Left lobe of liver (tissue), 2 donors: ENCODE results near the gene EPAS1. TPM values are rescaled to one million over a fixed set of nuclear protein-coding genes. Genes with fewer than 3 reads are reported as not detected.

Source experiments
- ATAC-seq: fragments of 200-7000 bp; cut with Tn5 transposase; one replicate; pipeline ENCODE4 v1.9.1; 2020; ENCODE audit warnings: mild to moderate bottlenecking, moderate library complexity
- DNase-seq: peaks from one replicate; pipeline ENCODE4 v3.0.0-alpha.2; 2020; ENCODE audit warnings: low spot score
- total RNA-seq: library from RNA; stranded (reverse); gene quantifications from one replicate; pipeline ENCODE4 v1.2.1, GENCODE V29; 2021
- donor health status: DM: no; HTN: no; CAD: no; lungs with moderate emphysema.
- donor health status: DM: no; HTN: yes; CAD: no.

Gene EPAS1
- total RNA-seq, 1 donor from 2014 or later: 127 TPM

DNA sequence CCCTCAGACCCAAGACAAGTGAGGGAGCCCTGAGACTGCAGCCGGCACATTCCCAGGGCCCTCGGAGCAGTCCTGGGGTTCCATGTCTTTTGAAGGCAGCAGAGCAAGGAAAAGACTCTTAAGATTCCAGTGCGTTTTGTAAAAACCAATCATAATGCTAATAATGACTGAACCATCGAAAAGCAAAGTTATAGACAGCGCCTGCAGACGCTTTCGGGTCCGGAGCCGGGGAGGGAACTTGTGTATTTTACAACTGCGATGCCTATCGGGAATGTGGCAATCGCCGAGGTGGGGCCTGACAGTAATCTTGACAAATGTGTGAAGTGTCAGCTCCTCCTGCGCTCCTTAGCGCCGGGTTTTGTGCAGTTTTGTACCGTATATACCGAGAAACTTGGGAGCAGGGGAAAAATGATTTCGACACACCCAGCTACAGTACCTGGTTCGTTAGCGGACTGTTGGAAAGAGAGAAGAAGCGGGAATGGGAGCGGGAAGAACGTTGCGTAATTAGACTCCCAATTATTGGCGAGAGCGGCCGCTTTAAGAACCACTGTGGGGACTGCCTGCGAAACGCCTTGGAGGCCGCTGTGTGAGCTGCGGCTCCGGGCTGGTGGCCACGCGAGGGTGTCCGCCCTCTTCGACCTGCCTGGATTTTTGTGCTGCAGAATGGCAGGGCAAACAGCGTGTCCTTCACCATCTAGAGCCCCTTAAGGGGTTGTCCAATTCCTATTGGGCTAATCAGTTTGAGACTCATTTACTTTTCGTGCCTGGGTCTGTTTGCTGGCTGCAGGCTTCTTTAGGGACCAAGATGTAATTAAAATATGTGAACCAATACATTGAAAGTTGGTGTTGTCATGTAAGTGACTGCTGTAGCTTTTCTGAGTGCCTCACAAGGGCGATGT, 2.4 kb downstream of the EPAS1 start:
- DNase-seq (peak; percentile 86), ATAC-seq (peak; percentile 27)

DNA sequence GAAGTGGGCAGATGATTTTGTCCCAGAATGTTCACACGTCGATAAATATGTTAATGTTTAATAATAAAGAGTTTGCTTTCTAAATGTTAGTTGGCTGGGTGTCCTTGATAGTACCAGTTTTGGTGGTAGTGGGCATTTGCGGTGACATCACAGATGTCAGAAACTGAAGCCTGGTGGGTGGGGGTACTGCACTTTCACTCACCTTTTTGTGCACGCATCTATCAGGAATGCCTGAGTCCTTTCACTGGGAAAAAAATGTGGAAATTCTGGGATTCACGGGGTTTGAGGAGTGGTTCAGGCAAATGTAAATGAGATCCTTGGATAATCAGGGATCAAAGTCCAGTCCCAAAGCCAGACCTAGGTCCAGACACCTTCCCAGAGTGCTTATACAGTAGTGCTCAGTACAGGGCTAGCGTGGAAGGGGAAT, 3.2 kb downstream of the EPAS1 start:
- ATAC-seq: no peak
- no peak for DNase-seq

DNA sequence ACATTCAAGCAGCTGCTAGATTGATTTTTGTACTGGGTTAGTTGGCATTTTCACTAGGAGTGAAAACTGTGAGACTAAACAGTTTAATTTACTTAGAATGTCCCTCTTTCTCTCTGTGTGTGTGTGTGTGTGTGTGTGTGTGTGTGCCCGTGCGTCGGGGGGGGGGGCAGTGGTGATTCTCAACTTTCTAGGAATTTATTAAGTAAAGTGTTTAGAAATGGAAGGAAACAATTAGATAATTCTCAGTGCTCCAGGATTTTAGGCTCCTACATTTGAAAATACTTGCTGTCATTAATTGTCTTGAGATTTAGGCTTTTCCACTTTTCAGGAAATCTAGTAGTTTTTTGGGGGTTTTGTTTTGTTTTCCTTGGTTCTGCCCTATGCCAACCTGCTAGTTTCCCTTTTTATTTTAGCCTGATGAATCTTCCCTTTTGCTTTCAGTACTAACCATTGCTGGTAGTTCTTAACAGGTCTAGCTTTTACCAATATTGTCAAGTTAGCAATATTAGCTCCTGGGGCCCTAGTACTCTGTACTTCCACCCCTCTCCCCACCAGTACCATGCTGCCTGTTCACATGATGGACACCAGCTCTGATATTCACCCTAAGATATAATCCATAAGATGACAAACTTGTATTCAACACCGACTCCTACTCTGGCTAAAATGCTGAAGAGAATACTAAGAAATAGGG, 4.9 kb downstream of the EPAS1 start:
- DNase-seq (no peak), ATAC-seq (no peak)

DNA sequence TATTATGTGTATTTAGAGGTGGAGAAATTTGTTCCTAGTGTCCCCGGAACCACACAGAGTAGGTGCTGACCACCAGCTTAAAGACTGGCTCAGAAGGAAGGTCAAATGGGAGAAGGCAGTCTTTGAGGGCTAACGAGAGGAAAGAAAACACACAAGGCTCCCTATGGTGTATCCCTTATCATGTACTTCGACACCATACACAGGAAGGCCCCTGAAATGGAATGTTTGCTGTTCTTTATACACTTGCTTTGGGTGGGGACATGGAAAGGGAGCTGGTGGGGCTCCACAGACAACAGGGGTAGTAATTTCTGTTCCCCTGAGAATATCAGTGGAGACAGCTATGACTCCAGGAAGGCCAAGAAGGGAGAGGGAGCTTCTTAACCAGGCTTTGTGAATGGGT, 6.0 kb downstream of the EPAS1 start:
- no peak for ATAC-seq
- no peak for DNase-seq

DNA sequence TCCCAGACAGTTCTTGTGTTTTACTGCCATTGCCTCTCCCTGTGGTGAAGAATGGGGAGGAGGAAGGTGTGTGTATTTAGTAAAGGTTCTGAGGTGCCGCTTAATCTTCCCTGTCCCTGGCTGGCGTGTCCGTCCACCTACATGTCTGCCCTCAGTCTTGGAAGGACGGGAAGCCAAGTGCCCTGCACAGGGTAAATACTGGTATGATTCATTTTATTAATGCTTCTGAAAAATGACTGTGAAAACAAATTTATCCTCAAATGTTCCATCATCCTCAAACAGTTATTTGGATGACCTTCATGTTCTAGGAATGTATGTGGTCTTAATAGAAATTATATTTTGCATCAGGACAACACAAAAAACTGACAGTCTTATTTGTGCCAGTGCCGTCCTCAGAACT, 6.6 kb downstream of the EPAS1 start:
- DNase-seq (no peak), ATAC-seq (no peak)

DNA sequence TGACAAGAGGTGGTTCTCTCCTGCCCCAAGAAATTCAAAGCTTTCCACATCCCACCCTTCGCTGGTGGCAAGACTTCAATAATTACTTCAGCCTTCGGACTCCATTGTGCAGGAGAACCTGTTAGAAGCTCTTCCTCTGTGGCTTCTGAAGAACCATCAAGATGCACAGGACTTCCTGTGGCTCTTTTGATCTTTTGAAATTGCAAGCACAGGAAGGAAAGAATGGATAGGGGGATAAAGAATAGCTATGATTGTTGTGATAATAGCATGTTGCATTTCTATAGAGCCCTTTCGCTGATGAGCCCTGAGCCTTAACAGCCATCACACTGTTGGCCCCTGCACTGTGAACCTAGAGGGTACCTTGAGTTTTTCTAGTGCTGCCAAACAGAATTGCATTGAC, 7.4 kb downstream of the EPAS1 start:
- no peak for ATAC-seq
- no peak for DNase-seq

DNA sequence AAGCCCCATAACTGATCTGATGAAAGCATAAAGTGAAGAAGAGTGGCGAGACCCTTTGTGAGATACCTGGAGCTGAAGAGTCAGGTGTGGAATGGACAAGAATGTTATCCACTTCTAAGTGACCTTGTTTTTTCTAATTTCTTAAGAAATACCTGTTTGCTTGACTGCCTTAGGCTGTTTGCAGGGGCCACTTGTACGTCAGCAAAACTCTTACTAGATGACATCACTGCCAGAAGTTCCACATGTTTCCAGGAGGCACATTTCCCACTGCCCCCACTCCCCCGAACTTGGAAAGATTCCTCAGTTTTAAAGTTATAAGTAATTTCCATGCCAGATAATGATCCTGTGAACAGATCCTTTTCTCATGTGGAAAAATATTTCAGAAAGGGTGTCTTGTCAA, 8.0 kb downstream of the EPAS1 start:
- ATAC-seq (no peak), DNase-seq (no peak)

DNA sequence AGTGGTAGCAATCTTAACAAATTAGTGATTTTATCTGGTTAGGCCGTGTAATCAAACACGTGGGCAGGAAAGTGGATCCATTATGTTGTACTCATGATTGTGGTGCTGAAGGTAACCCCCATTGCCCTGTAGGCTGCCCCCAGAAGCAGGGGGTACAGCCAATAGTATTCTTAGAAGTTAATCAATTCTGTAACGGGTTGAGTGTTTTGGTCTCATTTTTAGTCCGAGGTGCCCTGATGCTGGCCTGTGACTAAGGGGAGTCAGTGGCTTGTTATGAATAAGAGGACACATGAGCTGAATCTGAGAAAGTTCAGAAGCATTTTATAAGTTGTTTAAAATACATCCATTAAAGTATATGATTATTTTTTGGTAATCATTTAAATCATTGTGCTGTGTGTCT, 8.6 kb downstream of the EPAS1 start:
- DNase-seq (no peak), ATAC-seq (no peak)

DNA sequence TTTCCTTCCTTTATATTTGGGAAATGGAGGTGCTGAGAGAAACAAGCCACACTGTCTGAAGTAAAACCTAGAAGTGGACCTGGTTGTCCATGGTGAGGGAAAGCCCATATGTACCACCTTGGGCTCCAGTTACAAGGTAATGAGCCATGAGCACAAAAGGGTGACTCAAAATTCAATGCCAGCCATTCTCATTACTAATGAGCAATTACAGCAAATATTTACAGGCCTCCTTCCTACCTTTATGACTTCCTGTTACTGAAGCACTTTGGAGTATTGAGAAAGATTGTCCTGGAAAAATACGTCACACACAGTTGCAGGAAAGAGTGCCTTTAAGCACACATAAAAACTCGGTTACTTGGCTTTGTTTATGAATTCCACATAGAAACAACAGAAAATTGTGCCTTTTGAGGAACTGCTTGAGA, 9.1 kb downstream of the EPAS1 start:
- DNase-seq (no peak), ATAC-seq (peak; percentile 39)

DNA sequence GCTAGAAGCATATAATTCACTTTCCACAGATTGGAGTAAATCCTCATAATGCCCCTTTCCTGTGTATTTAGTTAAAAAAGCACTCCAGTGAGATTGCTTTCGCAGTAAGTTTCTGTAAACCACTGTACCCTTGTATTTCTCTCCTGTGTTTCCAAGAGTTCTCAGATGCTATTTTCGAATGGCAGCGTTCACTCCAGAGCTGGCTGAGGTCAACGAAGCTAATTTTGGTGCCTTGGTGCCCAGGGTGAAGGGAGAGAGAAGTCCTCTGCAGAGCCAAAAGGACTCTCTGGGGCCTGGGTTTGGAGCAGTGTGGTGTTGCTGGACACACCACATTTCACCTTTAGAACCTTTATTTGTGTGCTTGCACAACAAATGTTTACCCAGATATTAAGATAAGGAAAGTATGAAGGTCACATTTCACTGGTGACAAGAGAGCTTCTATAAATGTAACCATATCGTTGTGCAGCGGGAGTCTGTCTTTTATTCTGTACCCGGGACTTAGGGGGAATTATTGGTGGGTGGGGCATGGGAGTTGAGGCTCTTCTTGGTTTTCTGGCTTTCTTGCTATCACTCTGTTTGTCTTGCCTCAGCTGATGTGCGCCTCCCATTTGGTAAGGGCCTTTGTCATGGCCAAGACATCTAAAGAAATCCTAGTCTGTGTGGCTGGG, 9.9 kb downstream of the EPAS1 start:
- DNase-seq: peak; percentile 76
- ATAC-seq: peak; percentile 76

DNA sequence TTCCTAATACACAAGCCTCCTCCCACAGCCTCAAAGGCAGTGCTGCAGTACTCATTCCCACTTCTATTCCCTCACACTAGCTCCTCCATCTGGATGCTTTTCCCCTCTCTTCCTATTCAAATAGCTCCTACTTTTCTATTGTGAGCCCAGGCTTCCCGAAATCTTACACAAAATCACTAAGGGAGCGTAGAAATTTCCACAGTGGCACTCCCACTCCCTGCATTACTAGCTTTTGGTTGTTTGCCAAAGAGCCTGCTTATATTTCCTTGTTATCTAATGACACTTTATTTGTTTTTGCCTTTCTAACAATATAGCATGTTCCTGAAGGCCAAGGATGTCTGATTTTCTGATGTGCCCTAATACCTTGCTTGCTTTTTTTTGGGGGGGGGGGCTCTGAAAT, 10.9 kb downstream of the EPAS1 start:
- DNase-seq (no peak), ATAC-seq (peak; percentile 3)

DNA sequence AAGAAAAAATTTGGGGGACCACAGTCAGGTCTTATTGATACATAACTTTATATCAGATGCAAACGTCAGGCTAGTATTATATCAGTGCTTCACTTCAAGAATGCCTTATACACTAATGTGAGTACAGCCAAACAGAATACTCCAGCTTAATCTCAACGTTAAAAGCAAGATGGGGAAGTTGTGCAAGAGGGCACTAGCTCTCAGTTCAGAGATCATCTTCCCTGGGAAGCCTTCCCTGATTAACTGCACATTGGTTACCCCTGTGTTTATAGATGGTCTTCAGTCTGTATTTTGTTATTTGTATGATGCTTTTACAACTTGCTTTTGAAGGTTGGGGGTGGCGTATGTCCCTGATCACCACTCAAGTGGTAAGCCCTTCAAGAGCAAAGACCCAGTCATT, 11.4 kb downstream of the EPAS1 start:
- DNase-seq (no peak), ATAC-seq (peak; percentile 31)

DNA sequence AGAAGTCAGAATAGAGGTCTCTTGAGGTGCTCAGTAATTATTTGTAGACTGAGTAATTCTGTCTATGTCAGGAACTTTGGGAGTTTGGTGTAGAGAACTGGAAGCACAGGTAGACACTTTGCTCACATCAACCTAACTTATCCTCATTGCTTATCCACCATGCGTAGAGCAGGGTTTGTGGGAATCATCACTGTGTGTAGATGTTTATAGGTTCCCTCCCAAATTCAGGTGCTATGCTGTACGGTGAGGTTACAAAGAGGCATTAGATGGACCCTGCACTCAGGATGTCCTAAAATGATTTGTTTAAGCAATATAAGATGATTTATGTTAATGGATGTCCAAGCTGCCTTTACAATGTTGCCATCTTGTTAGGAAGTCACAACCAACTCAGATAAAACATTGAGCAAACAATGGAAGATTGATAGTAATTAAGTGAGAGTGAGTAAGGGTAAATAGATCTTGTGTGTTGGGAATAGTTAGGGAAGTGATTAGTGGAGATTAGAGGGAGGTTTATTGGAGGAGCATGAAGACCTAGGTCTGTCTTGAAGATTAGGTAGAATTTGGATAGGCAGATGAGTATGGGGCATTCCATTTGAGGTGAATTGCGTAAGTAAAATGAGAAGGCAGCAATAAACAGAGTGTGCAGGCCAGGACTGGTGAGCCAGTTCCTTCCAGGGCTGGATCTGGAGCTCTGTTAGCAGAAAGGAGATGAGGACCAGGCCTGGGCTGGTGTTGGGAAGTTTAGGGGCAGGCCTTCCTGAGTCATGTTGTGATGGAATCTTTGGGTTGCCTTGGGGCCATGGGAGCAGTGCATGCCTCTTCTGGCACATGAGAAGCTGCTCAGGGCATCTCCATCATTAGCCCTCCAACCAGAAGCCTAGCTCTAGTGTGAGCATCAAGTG, 12.1 kb downstream of the EPAS1 start:
- no peak for ATAC-seq

DNA sequence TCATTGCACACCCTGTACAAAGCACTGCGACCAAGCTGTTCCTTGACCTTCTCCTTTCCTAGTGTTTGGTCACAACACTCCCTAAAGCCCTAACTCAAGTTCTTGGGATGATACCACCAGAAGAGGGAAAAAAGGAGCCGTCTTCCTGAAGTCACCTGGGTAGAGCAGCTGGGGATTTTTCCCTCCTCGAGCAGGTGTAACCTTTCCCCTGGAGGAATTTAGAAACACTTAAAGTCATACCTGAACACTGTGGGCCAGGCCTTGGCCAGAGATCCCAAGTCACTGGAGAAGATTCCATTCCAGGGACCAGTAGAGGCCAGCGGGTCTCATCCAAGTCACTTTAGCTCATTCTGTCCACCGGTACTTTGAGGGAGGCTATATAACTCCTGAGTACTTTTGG, 13.2 kb downstream of the EPAS1 start:
- DNase-seq (no peak), ATAC-seq (no peak)

More for the DNA sequence above, 12.1 kb downstream of the EPAS1 start:
- DNase-seq: no peak

DNA sequence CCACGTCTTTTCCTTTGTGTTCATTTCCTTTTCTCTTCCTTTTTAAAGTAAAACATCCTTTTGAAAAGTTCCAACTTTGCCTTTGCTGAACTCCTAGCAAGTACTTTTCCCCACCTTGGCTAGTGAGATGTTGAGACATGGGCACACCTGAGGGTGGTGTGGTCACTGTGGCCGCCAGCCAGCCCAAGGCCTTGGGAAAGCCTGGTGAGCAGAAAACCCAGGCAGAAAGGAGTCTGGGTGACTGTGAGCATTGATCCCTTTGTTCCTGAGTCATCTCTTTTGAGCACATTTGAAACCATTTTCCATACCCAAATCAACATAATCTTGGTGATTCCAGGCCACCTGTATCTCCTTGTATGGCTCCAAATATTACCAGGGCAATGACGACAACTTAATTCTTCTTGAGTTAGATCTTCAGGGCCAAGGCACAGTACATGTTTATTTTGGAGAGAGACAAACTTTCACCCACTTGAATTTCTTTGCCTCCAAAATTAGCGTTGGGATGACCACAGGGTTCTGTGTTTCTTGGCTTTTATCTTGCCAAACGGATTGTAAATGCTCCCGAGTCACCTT, 14.5 kb downstream of the EPAS1 start:
- no peak for ATAC-seq
- DNase-seq: no peak

DNA sequence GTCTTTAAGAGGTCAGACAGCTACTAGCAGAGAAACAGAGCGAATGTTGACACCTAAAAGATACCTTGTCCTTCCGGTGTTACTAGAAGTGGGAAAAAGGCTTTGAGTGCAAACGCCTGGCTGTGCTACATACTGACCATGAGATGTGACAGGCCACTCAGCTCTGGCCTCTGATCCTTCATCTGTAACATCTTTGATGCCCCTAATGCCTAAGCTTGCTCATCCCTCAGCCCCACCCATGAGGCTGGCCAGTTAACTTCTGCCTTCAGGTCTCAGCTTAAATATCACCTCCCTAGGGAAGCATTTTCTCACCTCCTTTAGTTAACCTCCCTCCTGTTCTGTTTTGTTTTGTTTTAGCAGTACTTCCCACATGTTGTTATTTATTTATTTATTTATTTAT, 15.9 kb downstream of the EPAS1 start:
- no peak for DNase-seq
- no peak for ATAC-seq

DNA sequence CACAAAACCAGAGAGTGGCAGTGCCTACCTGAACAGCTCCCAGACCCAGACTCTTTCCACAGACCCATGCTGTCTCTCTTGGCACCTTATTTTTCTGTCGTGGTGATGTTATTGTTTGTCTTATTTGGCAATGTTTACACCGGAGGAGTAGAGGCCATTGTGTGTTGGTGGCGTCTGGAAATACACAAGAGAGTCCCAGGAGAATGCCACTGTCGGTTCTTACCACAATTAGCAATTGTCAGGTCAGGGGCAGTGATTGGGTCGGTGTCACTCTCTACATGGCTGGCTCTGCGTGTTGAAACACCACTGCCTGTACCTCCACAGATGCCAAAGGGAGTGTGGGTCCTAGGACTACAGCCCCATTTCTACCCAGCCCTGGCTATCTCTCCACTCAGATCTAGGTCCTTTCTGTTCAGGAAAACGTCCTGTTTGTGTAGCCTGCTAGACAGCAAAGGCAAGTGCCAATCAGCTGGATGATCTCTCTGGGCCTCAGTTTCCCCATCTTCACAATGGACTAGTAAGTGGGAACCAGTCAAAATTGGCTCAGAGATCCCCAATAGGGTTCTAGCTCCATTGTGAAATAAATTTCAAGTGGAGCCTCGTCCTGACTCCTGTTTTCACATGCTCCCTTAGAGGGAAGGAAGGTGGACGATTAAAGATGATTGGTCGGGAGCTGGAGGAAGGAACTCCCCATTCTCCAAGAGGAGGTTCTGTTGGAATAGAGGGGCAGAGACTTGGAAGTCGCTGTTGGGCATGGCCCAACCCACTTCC, 17.0 kb downstream of the EPAS1 start:
- peak; percentile 31 for ATAC-seq
- DNase-seq: no peak

DNA sequence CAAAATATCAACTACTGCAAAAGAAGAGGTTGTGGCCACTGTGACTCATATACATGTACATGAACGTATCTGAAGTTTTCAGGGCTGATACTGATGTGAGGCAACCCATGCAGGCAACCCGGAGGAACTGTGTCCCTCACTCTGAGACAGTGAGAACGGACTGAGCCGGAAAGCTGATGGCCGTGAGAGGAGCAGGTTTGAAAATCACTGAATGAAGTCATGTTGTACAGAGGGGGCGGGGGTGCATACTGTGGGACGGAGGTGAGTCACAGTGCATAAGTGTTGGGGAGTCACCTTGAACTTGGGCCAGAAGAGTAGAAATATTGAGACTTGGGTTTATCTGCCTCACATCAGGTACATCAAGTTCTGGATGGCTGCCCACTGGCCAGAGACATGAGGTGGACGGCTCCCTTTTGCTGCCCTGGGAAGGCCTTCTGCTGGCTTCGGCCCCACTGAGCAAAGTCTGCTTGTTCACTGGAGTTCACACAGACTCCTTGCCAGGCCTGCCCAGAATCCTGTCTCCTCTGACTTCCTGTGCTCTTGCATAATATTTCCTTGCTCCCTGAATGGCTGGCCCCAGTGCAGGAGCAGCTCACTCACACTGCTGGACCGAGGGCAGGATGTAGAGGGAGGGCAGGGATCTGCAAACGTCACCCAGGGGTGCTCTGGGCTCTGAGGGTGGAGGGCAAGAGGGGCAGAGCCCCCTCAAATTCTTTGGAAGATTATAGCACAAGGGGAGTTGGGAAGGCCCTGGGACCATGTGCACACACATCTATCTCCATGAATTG, 18.1 kb downstream of the EPAS1 start:
- ATAC-seq (peak; percentile 74), DNase-seq (peak; percentile 99)

DNA sequence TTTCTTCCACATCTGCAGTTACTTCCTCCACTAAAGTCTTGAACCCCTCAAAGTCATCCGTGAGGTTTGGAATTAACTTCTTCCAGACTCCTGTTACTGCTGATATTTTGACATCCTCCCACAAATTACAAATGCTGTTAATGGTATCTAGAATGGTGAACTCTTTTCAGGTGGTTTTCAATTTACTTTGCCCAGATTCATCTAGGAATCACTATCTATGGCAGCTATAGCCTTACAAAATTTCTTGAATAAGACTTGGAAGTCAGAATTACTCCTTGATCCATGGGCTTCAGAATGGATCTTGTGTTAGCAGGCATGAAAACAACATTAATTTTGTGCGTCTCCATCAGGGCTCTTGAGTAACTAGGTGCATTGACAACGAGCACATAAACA, 19.9 kb downstream of the EPAS1 start:
- ATAC-seq (no peak), DNase-seq (no peak)
